GM15510 (cell line): ENCODE measurements around the gene RNF213.

Experiments used
- POLR2A ChIP-seq: IDR thresholded peaks from 3 replicates; pipeline ENCODE4 v1.6.1; 2011; ENCODE audit warnings: borderline replicate concordance; ENCODE audit not compliant: insufficient read length; ENCODE audit errors: extremely low read depth

The RNF213 gene

GRCh38 chr17:80382956-80383355 lies 122.3 kb downstream of the RNF213 start:
- no peak for TF ChIP-seq POLR2A

- TF ChIP-seq POLR2A, result no peak
Measured at GRCh38 chr17:80384078-80384960, 123.7 kb downstream of the RNF213 start.

- TF ChIP-seq POLR2A, result no peak
Measured at GRCh38 chr17:80385046-80385445, 124.4 kb downstream of the RNF213 start.

GRCh38 chr17:80386341-80386740 lies 125.7 kb downstream of the RNF213 start:
- TF ChIP-seq POLR2A, result no peak

- no peak for TF ChIP-seq POLR2A
Measured at GRCh38 chr17:80387071-80387470, 126.4 kb downstream of the RNF213 start.

GRCh38 chr17:80388175-80388574 lies 127.5 kb downstream of the RNF213 start:
- no peak for TF ChIP-seq POLR2A

GRCh38 chr17:80388601-80389000 lies 127.9 kb downstream of the RNF213 start:
- no peak for TF ChIP-seq POLR2A

- TF ChIP-seq POLR2A, result no peak
Measured at GRCh38 chr17:80389011-80389995, 128.7 kb downstream of the RNF213 start.

GRCh38 chr17:80393241-80393890 lies 132.7 kb downstream of the RNF213 start:
- TF ChIP-seq POLR2A, result no peak

GRCh38 chr17:80393961-80394360 lies 133.3 kb downstream of the RNF213 start:
- TF ChIP-seq POLR2A, result no peak

- TF ChIP-seq POLR2A, result no peak
Measured at GRCh38 chr17:80394629-80395216, 134.1 kb downstream of the RNF213 start.

- TF ChIP-seq POLR2A, result no peak
Measured at GRCh38 chr17:80395402-80396151, 134.9 kb downstream of the RNF213 start.

GRCh38 chr17:80396157-80397033 lies 135.7 kb downstream of the RNF213 start:
- no peak for TF ChIP-seq POLR2A
